Activated T-helper 1 cell treated with anti-CD3 and anti-CD28 coated beads, Interleukin-2, amount 50 U/mL, for 16 hours (primary cell): ENCODE results near the gene TFF2.

Source experiments
- DNase-seq, 2 donors: peaks; one replicate each; pipeline ENCODE4 v3.0.0-alpha.2; 2020; ENCODE audit warnings: low read depth in 1 of 2, low spot score in 1 of 2

TFF2 gene

GRCh38 chr21:42347601-42348327 lies 3.0 kb downstream of the TFF2 start:
- DNase-seq: no peak

GRCh38 chr21:42346866-42347600 lies 3.8 kb downstream of the TFF2 start:
- DNase-seq: no peak

- no peak for DNase-seq
Measured at GRCh38 chr21:42346441-42346840, 4.4 kb downstream of the TFF2 start.

GRCh38 chr21:42344631-42345030 lies 6.2 kb downstream of the TFF2 start:
- no peak for DNase-seq

- DNase-seq: no peak
Measured at GRCh38 chr21:42343963-42344510, 6.8 kb downstream of the TFF2 start.

GRCh38 chr21:42343556-42343955 lies 7.2 kb downstream of the TFF2 start:
- DNase-seq: no peak

- no peak for DNase-seq
Measured at GRCh38 chr21:42343101-42343500, 7.7 kb downstream of the TFF2 start.

GRCh38 chr21:42341776-42342542 lies 8.8 kb downstream of the TFF2 start:
- no peak for DNase-seq

- no peak for DNase-seq
Measured at GRCh38 chr21:42340187-42341050, 10.4 kb downstream of the TFF2 start.

GRCh38 chr21:42338729-42339715 lies 11.8 kb downstream of the TFF2 start:
- no peak for DNase-seq

- peak; percentile 57 to 71 for DNase-seq
Measured at GRCh38 chr21:42337830-42338728, 12.7 kb downstream of the TFF2 start.

- DNase-seq: no peak
Measured at GRCh38 chr21:42337276-42337675, 13.5 kb downstream of the TFF2 start.

- DNase-seq: no peak
Measured at GRCh38 chr21:42336054-42336453, 14.7 kb downstream of the TFF2 start.

- DNase-seq: no peak
Measured at GRCh38 chr21:42332557-42333317, 18.1 kb downstream of the TFF2 start.

- no peak for DNase-seq
Measured at GRCh38 chr21:42331660-42332059, 19.1 kb downstream of the TFF2 start.

GRCh38 chr21:42330380-42331371 lies 20.1 kb downstream of the TFF2 start:
- no peak for DNase-seq

- no peak for DNase-seq
Measured at GRCh38 chr21:42324896-42325295, 25.9 kb downstream of the TFF2 start.
